ENCODE measurements around the gene FOXO3.
A peak's percentile ranks its signal among the peaks of the same experiment; 100 is the strongest.

Gene FOXO3

DNA sequence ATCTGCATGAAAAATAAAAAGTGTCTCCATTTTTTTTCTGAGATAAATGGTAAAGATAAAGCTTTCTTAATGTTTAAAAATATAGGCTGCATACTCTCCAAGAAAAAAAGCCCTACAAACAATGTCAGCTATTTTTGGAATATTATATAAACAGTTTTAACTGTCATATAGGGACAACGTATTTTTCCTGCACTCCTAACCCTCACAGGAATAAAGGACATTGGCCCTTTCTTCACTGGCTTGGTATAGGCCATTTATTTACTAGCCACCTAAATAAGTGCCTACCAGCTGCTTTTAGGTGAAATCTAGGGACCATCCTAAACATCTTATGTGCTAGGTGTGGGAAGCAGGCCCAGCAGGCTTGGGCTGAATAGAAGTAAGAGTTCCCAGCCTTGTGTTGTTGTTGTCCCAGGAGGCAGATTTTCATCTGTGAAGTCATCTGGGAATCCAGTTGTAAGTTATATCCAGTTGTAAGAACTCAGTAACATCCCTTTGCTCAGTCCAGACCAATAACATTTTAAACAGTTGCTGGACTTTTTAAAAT lies 21.3 kb downstream of the FOXO3 start:
- peaks cover 22 to 66% (median 39%) of the 10 kb centered on the region in 11 experiments for H3K36me3 ChIP-seq
- H3K27ac ChIP-seq, result peak overlapping the region in 9 of 11 experiments; percentile 37 to 83 (median 74); a peak in 18 of 22 replicates
- no peaks in the 10 kb centered on the region; a peak in 1 of 22 replicates for H3K9me3 ChIP-seq (replicated peaks in 1 of 11)
- peaks cover 26 to 100% (median 90%) of the 10 kb centered on the region in 11 experiments; a peak in 20 of 22 replicates for H4K20me1 ChIP-seq
- H3K27me3 ChIP-seq, result no peaks in the 10 kb centered on the region
- no peak for TF ChIP-seq Cebpa-rat (IDR thresholded peaks at IDR 0.05)
- no peak overlapping the region for H3K4me3 ChIP-seq
- peaks cover 34 to 97% (median 43%) of the 10 kb centered on the region in 10 experiments for H3K4me1 ChIP-seq
- peak overlapping the region in 1 of 11 experiments; percentile 48; a peak in 2 of 22 replicates for H3K9ac ChIP-seq
- H3K4me2 ChIP-seq, result peak overlapping the region; percentile 49 to 89 (median 68)

GRCh38 chr6:108582618-108583017 lies 21.9 kb downstream of the FOXO3 start:
- Histone ChIP-seq H3K9ac (no peak overlapping the region), H3K27ac (peak overlapping the region in 5 of 11 experiments; percentile 7 to 83 (median 77); a peak in 6 of 22 replicates), H3K4me3 (no peak overlapping the region), H3K4me2 (peak overlapping the region in 2 of 11 experiments; percentile 78 to 89; a peak in 7 of 22 replicates), H3K36me3 (peaks cover 16 to 60% (median 37%) of the 10 kb centered on the region in 11 experiments), H4K20me1 (peaks cover 33 to 100% (median 92%) of the 10 kb centered on the region in 11 experiments; a peak in 20 of 22 replicates), H3K9me3 (replicated peaks in 1 of 11) (no peaks in the 10 kb centered on the region; a peak in 1 of 22 replicates), H3K4me1 (peaks cover 35 to 97% (median 50%) of the 10 kb centered on the region in 10 experiments), H3K27me3 (no peaks in the 10 kb centered on the region)
- TF ChIP-seq Cebpa-rat (IDR thresholded peaks at IDR 0.05), result no peak

GRCh38 chr6:108584323-108584722 lies 23.6 kb downstream of the FOXO3 start:
- no peak for TF ChIP-seq Cebpa-rat (IDR thresholded peaks at IDR 0.05)
- H3K4me1 ChIP-seq, result peaks cover 40 to 97% (median 63%) of the 10 kb centered on the region in 10 experiments
- no peak overlapping the region for H3K27ac ChIP-seq

GRCh38 chr6:108585359-108585758 lies 24.6 kb downstream of the FOXO3 start:
- Histone ChIP-seq H3K9me3 (replicated peaks in 1 of 11) (no peaks in the 10 kb centered on the region), H3K9ac (no peak overlapping the region; a peak in 1 of 22 replicates), H4K20me1 (peaks cover 58 to 100% (median 93%) of the 10 kb centered on the region in 11 experiments; a peak in 21 of 22 replicates), H3K4me2 (peak overlapping the region in 10 of 11 experiments; percentile 7 to 73 (median 26); a peak in 12 of 22 replicates), H3K4me3 (no peak overlapping the region), H3K27me3 (no peaks in the 10 kb centered on the region), H3K4me1 (peaks cover 40 to 97% (median 56%) of the 10 kb centered on the region in 10 experiments), H3K27ac (no peak overlapping the region), H3K36me3 (peaks cover 0 to 50% (median 12%) of the 10 kb centered on the region in 11 experiments; a peak in 10 of 22 replicates)
- no peak for TF ChIP-seq Cebpa-rat (IDR thresholded peaks at IDR 0.05)

More at GRCh38 chr6:108584323-108584722, 23.6 kb downstream of the FOXO3 start:
- Histone ChIP-seq H3K27me3 (no peaks in the 10 kb centered on the region), H4K20me1 (peaks cover 50 to 100% (median 92%) of the 10 kb centered on the region in 11 experiments; a peak in 21 of 22 replicates), H3K9me3 (replicated peaks in 1 of 11) (no peaks in the 10 kb centered on the region; a peak in 1 of 22 replicates), H3K9ac (no peak overlapping the region), H3K36me3 (peaks cover 0 to 45% (median 20%) of the 10 kb centered on the region in 11 experiments; a peak in 17 of 22 replicates), H3K4me2 (peak overlapping the region in 1 of 11 experiments; percentile 3; a peak in 1 of 22 replicates), H3K4me3 (no peak overlapping the region)

- peaks cover 0 to 57% (median 14%) of the 10 kb centered on the region in 11 experiments; a peak in 10 of 22 replicates for H3K36me3 ChIP-seq
- no peak overlapping the region for H3K27ac ChIP-seq
- H3K4me2 ChIP-seq, result peak overlapping the region; percentile 7 to 73 (median 25); a peak in 13 of 22 replicates
- no peaks in the 10 kb centered on the region for H3K27me3 ChIP-seq
- H4K20me1 ChIP-seq, result peaks cover 65 to 100% (median 97%) of the 10 kb centered on the region in 11 experiments; a peak in 21 of 22 replicates
- no peaks in the 10 kb centered on the region for H3K9me3 ChIP-seq (replicated peaks in 1 of 11)
- peaks cover 33 to 97% (median 54%) of the 10 kb centered on the region in 10 experiments for H3K4me1 ChIP-seq
- TF ChIP-seq Cebpa-rat (IDR thresholded peaks at IDR 0.05), result no peak
- H3K4me3 ChIP-seq, result no peak overlapping the region
- H3K9ac ChIP-seq, result no peak overlapping the region; a peak in 1 of 22 replicates
Measured at GRCh38 chr6:108585921-108586536, 25.3 kb downstream of the FOXO3 start.

- Histone ChIP-seq H3K9me3 (replicated peaks in 1 of 11) (no peaks in the 10 kb centered on the region), H3K9ac (peak overlapping the region in 1 of 11 experiments; percentile 36; a peak in 1 of 22 replicates), H3K27me3 (no peaks in the 10 kb centered on the region), H3K27ac (no peak overlapping the region; a peak in 1 of 22 replicates), H3K4me3 (no peak overlapping the region), H4K20me1 (peaks cover 71 to 100% (median 98%) of the 10 kb centered on the region in 11 experiments; a peak in 21 of 22 replicates), H3K4me1 (peaks cover 32 to 97% (median 56%) of the 10 kb centered on the region in 10 experiments), H3K36me3 (peaks cover 0 to 54% (median 14%) of the 10 kb centered on the region in 11 experiments; a peak in 10 of 22 replicates), H3K4me2 (peak overlapping the region in 6 of 11 experiments; percentile 1 to 75 (median 54); a peak in 11 of 22 replicates)
- no peak for TF ChIP-seq Cebpa-rat (IDR thresholded peaks at IDR 0.05)
Measured at GRCh38 chr6:108587258-108588059, 26.7 kb downstream of the FOXO3 start.

GRCh38 chr6:108588586-108588985 lies 27.9 kb downstream of the FOXO3 start:
- Histone ChIP-seq H3K4me2 (peak overlapping the region in 6 of 11 experiments; percentile 11 to 75 (median 54); a peak in 9 of 22 replicates), H3K9me3 (replicated peaks in 1 of 11) (no peaks in the 10 kb centered on the region), H3K36me3 (peaks cover 0 to 44% (median 8%) of the 10 kb centered on the region in 11 experiments; a peak in 8 of 22 replicates), H3K27me3 (no peaks in the 10 kb centered on the region), H3K27ac (peak overlapping the region in 2 of 11 experiments; percentile 29 to 38; a peak in 3 of 22 replicates), H3K4me1 (peaks cover 42 to 97% (median 66%) of the 10 kb centered on the region in 10 experiments), H3K9ac (no peak overlapping the region; a peak in 1 of 22 replicates), H4K20me1 (peaks cover 81 to 100% (median 98%) of the 10 kb centered on the region in 11 experiments; a peak in 21 of 22 replicates), H3K4me3 (no peak overlapping the region)
- TF ChIP-seq Cebpa-rat (IDR thresholded peaks at IDR 0.05), result no peak

GRCh38 chr6:108589244-108589791 lies 28.6 kb downstream of the FOXO3 start:
- Histone ChIP-seq H3K4me1 (peaks cover 47 to 97% (median 73%) of the 10 kb centered on the region in 10 experiments), H3K4me2 (peak overlapping the region in 8 of 11 experiments; percentile 1 to 75 (median 45); a peak in 10 of 22 replicates), H3K36me3 (peaks cover 0 to 38% (median 8%) of the 10 kb centered on the region in 11 experiments; a peak in 9 of 22 replicates), H4K20me1 (peaks cover 88 to 100% (median 98%) of the 10 kb centered on the region in 11 experiments; a peak in 21 of 22 replicates), H3K9me3 (replicated peaks in 1 of 11) (no peaks in the 10 kb centered on the region), H3K27me3 (no peaks in the 10 kb centered on the region), H3K9ac (no peak overlapping the region), H3K27ac (peak overlapping the region in 2 of 11 experiments; percentile 29 to 38; a peak in 4 of 22 replicates), H3K4me3 (no peak overlapping the region)
- no peak for TF ChIP-seq Cebpa-rat (IDR thresholded peaks at IDR 0.05)

Data from BLaER1 treated with 17β-estradiol and CSF1 and Interleukin-3, amounts not matched to agents 10 nM and 100 nM (cell line).